HG03571 (cell line): ENCODE measurements around the gene PRRG1.
"Not testable (repeated sequence)": the region's sequence is repeated elsewhere in the genome, so short reads cannot be mapped to it uniquely, and the experiment has no call there.

Experiments
- ATAC-seq: cut with Tn5 transposase; IDR thresholded peaks from one replicate; pipeline ENCODE4 v1.9.1; 2021; ENCODE audit not compliant: unreplicated experiment

The PRRG1 gene

DNA sequence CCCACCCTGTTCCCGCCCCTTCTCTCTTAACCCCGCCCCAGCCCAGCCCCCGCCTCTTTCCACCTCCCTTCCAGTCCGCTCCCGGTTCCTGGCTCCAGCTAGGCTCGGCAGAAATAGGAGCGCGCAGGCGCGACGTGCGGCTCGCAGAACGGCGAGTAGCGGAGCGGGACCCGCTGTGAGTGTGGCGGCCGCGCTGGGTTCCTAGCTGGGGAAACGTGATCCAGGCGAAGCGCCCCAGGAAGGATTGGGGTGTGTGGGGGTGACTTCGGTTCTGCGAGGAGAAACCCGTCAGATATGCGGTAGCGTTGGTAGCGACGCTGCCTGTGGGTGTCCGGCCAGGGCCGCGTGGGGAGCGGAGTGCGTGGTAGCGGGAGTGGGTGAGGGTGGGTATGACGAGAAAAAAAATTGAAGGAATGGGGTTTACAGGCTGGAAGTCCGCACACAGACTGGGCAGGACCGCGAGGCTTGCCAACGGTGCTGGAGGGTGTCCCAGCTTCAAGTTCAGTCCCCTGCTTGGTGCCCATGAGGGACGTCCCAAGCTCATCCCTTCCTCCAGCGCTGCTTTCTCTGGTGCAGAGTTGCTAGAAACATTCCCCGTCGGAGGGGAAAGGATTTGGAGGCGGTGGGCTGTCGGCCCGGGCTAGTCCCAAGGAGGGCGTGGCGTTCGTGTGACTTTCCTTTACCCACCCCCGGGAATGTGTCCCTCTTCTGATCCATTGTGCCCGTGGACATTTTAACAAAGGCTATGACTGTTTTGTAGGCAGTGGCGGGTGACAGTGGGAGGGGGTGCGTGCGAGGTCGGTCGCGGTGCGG is at the start of gene PRRG1:
TSS of gene PRRG1 (plus strand) at position 144 of the 813 bp plus-strand sequence. CDS start 56,886 bp downstream, outside the sequence.
- ATAC-seq = no peak

- ATAC-seq = no peak
Observed at GRCh38 chrX:37302569-37302968, 46.6 kb upstream of the PRRG1 start.

DNA sequence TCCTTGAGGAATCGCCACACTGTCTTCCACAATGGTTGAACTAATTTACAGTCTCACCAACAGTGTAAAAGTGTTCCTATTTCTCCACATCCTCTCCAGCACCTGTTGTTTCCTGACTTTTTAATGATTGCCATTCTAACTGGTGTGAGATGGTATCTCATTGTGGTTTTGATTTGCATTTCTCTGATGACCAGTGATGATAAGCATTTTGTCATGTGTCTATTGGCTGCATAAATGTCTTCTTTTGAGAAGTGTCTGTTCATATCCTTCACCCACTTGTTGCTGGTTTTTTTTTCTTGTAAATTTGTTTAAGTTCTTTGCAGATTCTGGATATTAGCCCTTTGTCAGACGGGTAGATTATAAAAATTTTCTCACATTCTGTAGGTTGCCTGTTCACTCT is 43.9 kb upstream of the PRRG1 start:
- not testable (repeated sequence) for ATAC-seq

DNA sequence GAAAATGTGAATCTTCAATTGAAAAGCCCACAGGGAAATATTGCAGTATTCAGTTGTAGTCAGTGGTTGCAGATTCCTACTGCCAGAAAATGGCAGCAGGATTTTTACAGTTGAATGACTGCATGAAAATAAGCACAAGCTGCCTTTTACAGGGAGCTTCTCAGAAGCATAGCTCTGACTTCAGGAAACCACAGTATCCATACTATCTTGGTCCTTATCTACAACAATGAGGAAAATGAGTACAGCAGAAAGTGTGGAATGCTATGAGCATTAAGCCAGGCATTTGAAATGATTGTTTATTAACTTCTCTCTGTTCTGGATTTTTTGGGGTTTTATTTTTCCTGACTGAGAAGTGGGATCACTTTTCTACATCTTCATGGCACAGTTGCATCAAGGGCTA is 34.6 kb upstream of the PRRG1 start:
- ATAC-seq = no peak

- no peak for ATAC-seq
Observed at GRCh38 chrX:37315511-37316248, 33.5 kb upstream of the PRRG1 start.

- no peak for ATAC-seq
Observed at GRCh38 chrX:37320541-37321203, 28.5 kb upstream of the PRRG1 start.

DNA sequence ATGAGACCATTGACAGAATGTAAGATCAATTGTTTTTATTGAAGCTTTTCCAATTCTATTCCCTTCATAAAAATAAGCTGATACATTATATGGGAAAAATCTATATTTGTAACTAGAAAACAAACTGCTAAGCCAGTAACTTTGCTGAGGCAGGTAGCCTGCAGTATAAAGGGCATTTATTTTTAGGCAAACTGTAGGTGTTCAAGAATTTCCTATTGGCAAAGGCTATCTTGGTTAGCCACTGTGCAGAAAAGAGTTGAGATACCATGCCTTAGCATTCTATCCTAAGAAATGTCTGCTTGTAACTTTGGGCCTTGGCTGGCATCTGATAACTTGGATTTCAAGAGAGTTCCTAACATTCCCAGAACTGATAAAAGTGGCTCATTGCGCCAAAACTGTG is 18.5 kb upstream of the PRRG1 start:
- no peak for ATAC-seq

DNA sequence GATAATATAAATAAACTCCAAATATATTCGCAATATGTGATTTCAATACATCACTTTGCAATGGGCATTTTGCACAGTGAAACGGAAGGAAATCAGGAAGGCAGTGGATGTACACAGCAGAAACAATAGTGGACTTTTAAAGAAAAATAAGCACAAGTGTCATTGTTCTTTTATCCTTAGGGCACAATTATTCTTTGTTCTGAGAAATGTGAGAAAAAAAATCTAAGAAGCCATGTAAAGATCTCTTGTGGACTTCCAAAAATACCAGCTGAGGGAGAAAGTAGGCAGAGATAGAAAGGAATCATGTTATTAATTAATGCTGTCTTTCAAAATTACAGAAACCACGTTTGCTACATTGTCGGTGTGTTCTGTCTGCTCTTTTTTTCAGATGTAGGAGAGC is 17.6 kb upstream of the PRRG1 start:
- no peak for ATAC-seq

DNA sequence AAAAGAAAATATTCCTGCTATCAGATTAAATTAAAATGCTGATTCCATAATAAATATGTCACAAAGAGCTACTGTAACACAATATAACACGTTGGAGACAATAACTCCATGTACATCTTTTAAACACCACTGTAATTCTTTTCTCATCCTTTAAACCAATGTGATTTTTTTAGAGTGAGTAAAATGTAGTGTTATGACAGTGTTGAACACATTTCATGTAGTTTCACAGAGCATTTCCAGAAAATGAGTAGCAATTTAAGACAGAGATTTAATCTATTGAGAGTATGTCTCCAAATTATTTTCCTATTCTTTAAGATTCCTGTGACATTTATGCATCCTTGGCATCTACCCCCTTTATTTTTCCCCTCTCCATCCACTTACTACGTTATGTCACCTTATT is 17.1 kb upstream of the PRRG1 start:
- ATAC-seq = no peak

- ATAC-seq = no peak
Observed at GRCh38 chrX:37332987-37333658, 16.0 kb upstream of the PRRG1 start.

DNA sequence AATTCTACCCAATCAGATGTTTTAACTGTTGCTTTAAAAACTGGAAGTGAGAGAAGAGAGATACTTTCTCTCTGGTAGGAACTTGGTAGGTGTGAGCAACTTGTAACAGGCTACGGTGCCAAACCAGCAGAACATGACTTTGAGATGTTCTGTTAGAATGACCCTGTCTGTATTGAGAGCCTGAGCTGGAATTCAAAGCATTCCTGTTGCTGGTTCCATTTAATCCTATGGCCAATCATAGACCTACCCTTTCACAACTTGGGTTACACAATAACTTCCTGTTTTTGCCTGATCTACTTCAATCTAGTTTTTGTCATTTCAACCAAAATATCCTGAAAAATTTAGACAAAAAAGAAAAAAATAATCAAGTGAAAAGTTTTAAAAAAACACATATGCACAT is 1.7 kb upstream of the PRRG1 start:
- ATAC-seq = no peak

- no peak for ATAC-seq
Observed at GRCh38 chrX:37348231-37348970, 763 bp upstream of the PRRG1 start.

DNA sequence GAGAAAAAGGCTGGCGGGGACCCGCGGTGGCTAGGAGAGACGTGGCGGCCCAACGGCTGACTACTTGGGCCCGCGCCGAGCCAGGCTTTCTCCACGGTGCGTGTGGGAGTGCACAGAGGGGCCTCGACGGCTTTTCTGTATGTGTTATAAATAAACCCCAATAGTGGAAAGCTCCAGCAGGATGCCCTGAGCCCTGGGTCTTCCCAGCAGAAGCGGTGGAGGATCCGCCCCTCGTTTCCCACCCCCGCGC is 268 bp upstream of the PRRG1 start:
- no peak for ATAC-seq

- ATAC-seq = no peak
Observed at GRCh38 chrX:37350034-37350365, 836 bp downstream of the PRRG1 start.

DNA sequence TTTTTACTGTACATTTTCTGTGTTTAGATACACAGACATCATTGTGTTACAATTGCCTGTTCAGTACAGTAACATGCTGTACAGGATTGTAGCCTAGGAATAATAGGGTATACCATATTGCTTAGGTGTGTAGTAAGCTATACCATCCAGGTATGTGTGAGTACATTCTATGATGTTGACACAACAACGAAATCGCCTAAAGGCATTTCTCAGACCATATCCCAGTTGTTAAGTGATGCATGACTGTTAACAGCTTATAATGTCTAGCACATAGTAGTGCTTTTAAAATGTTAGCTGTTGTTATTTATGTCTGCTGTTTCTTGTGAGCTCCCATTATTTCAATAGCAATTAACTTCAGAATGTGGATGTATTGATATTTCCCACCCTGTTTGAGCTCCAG is 4.5 kb downstream of the PRRG1 start:
- ATAC-seq = no peak

DNA sequence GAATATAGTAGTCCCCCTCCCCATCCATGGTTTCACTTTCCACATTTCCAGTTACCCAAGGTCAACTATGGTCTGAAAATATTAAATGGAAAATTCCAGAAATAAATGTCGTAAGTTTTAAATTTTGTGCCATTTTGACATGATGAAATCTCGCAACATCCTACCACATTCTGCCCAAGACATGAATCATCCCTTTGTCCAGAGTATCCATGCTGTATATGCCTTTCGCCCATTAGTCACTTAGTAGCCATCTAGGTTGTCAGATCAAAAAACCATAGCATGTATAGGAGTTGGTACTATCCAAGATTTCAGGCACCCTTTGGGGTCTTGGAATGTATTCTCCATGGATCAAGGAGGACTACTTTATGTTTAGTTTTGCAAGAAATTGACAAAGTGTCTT is 8.3 kb downstream of the PRRG1 start:
- ATAC-seq = no peak

GRCh38 chrX:37361596-37361995 is 12.4 kb downstream of the PRRG1 start:
- no peak for ATAC-seq

GRCh38 chrX:37364666-37365065 is 15.5 kb downstream of the PRRG1 start:
- no peak for ATAC-seq

- no peak for ATAC-seq
Observed at GRCh38 chrX:37367946-37368345, 18.8 kb downstream of the PRRG1 start.

DNA sequence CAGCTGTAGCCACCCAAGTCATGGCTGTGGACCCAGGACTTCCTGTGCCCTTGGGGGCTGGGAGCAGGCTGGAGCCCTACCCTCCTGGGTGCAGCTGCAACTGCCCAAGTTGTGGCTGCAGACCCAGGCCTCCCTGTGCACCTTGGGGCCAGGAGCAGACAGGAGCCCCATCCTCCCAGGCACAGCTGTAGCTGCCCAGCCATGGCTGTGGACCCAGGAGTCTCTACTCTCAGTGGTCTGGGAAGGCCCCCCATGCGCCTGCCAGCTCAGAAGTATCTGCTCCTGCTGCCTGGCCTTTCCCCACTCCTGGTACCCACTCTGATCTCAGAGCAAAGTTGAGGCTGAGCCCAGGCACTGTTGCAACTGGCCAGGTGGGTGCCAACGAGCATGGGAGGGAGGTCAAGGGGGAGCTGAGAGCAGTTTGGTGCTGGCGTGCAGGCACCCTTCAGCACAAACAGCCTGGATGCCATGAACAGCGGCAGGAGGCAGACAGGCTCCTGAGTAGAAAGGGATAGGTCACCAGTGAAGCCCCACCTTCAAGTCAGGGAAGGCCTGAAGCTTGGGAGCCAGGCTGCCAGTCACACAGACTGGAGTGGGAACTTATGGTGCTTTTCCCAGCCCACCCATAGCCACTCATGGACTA is 21.5 kb downstream of the PRRG1 start:
- ATAC-seq = no peak

GRCh38 chrX:37371578-37371991 is 22.4 kb downstream of the PRRG1 start:
- ATAC-seq = no peak
